Adrenal gland (tissue), 5 donors: ENCODE measurements around the gene CAPS2.

ENCODE experiments used
- CTCF ChIP-seq, 6 experiments: fragments of 450-650 bp in 4 of 6; fragments of 200-600 bp in 2 of 6; sonication (generic) in 1 of 6; IDR thresholded peaks; 1 replicate in 5 of 6; 2 replicates in 1 of 6; pipeline versions ENCODE4 v1.5.1 to v1.8.0; 2016 to 2021; ENCODE audit warnings: antibody characterized with exemption in 6 of 6, mild to moderate bottlenecking in 2 of 6, moderate library complexity in 1 of 6
- POLR2A ChIP-seq, 2 donors: fragments of 450-650 bp; IDR thresholded peaks; one replicate each; pipeline ENCODE4 v1.6.1; 2017; ENCODE audit warnings: antibody characterized with exemption in 2 of 2, mild to moderate bottlenecking in 2 of 2, moderate library complexity in 1 of 2
- donor health status: DM: no; HTN: no; CAD: no.

GRCh38 chr12:75334384-75335030 lies 4.4 kb upstream of the CAPS2 start, which contains the start of gene GLIPR1L1:
- no peak for TF ChIP-seq POLR2A (IDR thresholded peaks at IDR 0.05)
- peak; percentile 90 to 95 (median 94) for TF ChIP-seq CTCF (IDR thresholded peaks at IDR 0.05)
